Adipose tissue (tissue), 3 donors: Measurements from ENCODE around the gene FANCC. TPM values are rescaled to one million over a fixed set of nuclear protein-coding genes. Genes with fewer than 3 reads are reported as not detected.

Experiments
- H3K27ac ChIP-seq: one replicate; pipeline ENCODE4 v1.5.1; 2013; ENCODE audit warnings: low read depth, low read length
- WGBS, 3 donors: extraction: QIAGEN DNeasy Blood & Tissue Kit; methylation state at CpG; one replicate each; pipeline ENCODE4 v1.1.7; 2013; 5-methylcytosine and 5-hydroxymethylcytosine counted together
- polyA plus RNA-seq, 3 donors: library from polyadenylated mRNA; stranded (reverse); fragments of 200-250 nt; gene quantifications; one replicate each; pipeline ENCODE4 v1.2.3, GENCODE V29; 2013
- donor health status: healthy with polysubstance abuse.
- donor health status: Bipolar disorder and iron deficiency.
- donor health status: healthy.

The FANCC gene
- polyA plus RNA-seq, 3 donors, result 2.0 to 3.5 (median 2.5) TPM

DNA sequence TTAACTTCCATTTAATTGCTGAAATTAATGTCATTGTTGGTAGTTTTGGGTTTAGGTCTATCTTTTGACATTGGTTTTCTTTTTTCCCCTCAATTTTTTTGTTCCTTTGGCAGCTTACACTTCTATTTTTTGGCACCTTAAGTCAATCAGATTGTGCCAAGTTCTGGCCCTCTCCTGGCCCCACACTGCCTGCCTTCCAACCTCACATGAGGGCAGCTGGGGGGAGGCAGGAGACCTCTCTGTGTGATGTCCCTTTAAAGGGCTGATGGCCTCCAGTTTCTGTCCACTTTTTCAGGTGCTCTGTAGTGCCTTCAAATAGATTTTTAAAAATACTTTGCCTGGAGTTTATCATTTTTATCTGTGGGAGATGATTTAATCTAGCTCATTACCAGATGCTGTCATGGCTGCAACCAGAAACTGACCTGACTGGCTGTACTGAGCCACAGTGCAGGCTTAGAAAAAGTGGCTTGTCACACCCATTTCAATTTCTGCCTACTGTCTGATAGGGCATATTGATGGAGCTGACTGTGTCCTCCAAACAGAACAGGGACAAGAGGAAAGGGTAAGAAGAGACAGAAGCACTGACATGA is 196.6 kb downstream of the FANCC start:
- no peak overlapping the region for H3K27ac ChIP-seq

DNA sequence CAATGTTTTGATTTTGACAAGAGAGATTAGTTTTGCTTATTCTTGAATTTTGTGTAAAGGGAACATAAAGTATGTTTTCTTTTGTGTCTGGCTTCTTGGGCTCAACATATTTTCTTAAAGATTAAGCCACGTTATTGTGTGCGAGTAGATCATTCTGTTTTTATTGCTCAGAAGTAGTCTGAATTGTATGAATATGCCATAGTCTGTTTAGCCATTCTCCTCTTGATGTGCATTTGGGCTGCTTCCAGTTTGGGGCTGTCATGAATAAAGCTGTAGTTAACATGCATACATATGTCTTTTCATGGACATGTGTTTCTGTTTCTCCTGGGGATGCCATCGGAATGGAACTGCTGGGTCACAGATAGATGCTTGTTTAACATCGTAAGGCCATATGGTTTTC is 198.9 kb downstream of the FANCC start:
- H3K27ac ChIP-seq, result no peak overlapping the region
- WGBS, 3 donors, result 83 to 93% (median 90%) methylated on average over 4 of the region's 4 CpGs

DNA sequence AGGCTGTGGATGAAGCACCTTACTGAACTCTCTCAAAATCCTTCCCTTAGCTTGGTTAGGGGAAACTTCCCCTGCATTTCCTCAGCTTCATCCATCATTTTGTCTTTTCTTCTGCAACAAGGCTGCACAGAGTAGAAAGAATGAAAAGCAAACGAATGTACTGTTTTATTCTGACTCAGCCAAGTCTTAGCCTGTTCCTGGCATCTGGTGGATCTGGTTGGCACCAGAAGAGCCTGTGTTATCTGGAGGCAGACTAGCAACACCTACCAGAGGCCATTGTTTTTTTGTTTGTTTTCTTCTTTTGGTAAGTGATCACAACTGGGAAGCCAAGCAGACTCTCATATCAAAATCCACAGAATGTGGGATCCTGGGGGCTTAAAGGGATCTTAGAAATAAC is 200.7 kb downstream of the FANCC start:
- WGBS, 3 donors, result 24 to 58% (median 47%) methylated on average over 1 of the region's 1 CpG
- H3K27ac ChIP-seq, result no peak overlapping the region

DNA sequence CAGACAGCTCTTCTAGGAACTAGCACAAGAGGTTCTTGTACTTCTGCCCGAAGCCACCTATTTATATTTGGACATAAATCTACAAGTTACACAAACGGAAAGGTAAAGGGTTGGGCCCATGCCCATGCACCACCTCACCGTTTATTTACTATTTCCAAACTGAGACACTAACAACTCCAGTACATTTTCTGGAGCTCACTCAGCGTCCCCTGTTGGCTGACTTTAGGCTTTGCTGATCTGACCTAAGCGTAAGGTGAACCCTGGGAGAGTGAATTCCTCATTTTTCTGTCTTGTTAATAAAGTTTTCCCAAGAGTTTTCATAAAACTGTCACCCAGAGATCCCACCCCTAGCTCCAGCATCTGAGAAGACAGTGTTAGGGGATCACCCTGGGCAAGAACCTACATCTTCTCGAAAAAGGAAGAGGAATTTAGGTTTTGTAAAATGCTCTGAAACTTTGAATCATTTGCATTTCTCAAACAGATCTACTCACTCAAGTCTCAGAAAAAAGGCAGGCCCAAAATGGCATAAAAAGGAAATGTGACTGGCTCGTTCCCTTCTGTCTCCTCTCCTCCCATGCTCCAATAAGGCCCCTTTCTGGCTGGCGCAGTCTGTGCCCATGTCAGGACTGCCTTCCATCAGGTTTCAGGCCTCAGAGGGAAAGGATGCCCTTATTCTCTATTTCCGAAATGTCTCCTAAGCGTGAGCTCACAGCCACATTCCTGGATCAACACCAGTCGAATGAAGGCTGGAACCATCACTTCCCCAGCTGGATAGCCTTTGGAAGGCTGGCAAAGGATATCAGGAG is 201.3 kb downstream of the FANCC start:
- no peak overlapping the region for H3K27ac ChIP-seq
- 76 to 91% (median 87%) methylated on average over 11 of the region's 11 CpGs for WGBS, 3 donors

DNA sequence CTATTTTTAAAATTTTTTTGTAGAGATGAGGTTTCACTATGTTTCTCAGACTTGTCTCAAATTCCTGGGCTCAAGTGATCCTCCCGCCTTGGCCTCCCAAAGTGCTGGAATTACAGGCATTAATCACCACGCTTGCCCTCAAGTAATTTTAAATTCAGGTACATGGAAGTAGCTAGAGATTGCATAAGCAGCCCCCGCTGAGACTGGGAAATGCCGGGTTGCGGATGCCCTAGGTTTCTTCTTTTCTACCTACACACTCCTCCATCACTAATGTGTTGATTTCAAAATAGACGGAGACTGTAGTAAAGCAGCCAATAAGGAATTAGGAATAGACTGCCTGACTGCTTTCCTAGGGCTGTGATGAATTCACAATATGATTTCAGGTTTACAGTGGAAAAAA is 202.4 kb downstream of the FANCC start:
- no peak overlapping the region for H3K27ac ChIP-seq

DNA sequence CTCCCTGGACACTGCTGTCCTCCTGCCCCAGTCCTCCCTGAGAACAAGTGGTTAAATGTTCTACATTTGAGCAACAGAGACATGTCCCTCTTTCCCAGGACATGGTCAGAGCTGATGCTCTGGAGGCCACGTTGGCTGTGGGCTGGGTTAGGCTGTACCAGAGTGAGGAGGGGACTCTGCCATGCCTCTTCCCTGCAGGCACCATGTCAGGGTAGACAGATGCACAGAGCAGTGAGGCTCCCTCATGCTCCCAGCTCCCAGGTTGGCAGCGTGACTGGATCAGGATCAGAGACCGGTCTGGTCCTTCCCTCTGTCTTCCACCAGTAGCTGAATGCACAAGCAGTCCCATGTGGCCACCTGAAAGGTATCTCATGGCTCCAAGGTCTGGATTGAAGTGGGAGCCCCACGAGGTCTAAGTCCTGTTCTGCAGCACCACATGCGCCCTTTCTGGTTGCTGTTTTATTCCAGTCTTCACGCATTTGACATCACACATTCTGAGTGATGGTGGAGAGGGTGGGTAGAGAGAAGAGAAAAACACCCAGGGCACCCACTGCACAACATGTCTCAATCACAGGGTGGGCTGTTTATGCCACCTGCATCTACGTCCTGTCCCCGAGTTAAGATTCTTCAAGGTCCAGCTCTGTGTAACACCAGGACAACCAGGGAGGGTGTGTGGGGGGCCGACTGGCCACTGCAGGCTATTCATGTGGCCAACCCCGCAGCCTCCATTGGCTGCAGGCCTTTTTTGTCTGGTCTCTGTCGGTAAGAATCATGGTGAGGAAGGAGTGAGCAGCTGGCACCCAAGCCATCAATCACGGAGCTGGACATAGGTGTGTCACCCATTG is 204.9 kb downstream of the FANCC start:
- 87 to 92% (median 91%) methylated on average over 12 of the region's 12 CpGs for WGBS, 3 donors

More for the DNA sequence above, 202.4 kb downstream of the FANCC start:
- WGBS, 3 donors, result 94 to 97% (median 97%) methylated on average over 6 of the region's 6 CpGs

DNA sequence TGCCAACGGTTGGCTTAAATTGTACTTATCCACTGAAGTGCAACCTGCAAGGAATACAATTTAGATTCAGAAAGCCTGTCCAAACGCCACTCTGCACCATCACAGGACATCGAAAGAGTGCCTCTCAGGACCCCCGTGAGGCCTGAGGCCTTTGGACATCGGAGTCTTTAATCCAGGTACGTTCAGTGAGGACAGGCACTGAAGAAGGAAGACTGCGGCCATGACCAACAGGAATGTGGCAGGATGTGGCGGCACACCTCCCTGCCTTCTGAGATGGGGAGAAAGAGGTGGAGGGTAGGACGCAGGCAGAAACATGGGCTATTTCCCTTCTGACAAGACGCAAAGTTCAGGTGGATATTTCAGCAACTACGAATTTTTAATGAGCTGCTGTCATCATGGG is 205.8 kb downstream of the FANCC start:
- WGBS, 3 donors, result 93 to 96% (median 94%) methylated on average over 11 of the region's 11 CpGs
- H3K27ac ChIP-seq, result no peak overlapping the region

More for the DNA sequence above, 204.9 kb downstream of the FANCC start:
- no peak overlapping the region for H3K27ac ChIP-seq

DNA sequence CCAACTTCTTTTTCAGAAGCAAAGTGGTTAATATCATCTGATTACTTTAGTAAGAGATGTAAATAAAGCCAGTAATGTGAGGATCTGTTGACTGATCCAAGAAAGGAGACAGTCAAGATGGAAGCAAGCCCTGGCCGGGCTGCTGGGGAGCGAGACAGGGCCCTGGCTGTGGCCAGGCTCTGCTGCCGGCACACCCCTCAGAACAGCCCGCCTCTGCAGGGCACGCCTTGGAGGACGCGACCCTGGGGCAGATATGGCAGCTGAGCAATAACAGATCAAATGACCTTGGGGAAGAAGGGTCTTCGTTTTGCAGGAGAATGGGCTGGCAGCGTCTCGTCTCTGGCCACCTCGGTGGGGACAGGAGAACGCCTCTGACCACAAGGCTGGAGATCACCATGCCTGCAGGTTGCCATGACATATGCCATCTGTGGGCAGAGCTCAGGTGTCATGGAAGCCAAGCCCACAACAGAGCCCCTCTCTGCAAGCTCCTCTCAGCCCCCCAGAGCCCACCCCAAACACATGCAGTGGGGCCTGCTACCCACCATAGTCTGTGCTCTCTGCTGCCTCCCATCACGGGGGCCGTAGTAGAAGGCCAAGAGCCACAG is 206.5 kb downstream of the FANCC start:
- 85 to 96% (median 96%) methylated on average over 14 of the region's 14 CpGs for WGBS, 3 donors
- H3K27ac ChIP-seq, result no peak overlapping the region

DNA sequence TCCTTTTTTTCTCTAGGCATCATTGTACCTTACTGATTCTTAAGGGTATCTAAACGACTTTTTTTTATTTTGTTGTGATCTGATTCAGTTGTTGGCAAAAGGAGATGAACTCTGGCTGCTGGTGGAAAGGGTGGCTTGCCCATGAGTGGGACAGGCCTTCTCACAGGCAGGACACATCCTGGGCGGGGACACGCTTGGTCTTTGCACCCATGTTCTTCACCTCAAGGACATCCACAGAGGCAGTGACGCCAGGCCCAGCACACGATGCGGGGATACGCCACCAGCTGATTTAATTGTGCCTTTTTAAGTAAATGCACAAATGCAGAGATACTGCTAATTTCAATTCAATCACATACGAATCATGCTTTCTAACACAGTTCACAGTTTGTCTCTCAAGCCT is 208.1 kb downstream of the FANCC start:
- 67 to 94% (median 92%) methylated on average over 8 of the region's 8 CpGs for WGBS, 3 donors
- H3K27ac ChIP-seq, result no peak overlapping the region

DNA sequence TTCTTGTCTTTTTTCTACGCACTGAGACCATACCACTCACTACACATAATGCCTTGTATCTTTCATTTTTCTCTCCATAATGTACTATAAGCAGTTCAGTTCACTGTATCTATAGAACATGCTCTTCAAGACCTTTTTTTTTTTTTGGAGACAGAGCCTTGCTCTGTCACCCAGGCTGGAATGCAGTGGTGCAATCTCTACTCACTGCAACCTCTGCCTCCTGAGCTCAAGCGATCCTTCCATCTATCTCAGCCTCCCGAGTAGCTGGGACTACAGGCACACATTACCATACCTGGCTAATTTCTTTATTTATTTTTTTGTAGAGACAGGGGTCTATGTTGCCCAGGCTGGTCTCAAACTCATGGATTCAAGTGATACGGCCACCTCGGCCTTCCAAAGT is 208.7 kb downstream of the FANCC start:
- 92 to 97% (median 93%) methylated on average over 5 of the region's 5 CpGs for WGBS, 3 donors
- H3K27ac ChIP-seq, result no peak overlapping the region

DNA sequence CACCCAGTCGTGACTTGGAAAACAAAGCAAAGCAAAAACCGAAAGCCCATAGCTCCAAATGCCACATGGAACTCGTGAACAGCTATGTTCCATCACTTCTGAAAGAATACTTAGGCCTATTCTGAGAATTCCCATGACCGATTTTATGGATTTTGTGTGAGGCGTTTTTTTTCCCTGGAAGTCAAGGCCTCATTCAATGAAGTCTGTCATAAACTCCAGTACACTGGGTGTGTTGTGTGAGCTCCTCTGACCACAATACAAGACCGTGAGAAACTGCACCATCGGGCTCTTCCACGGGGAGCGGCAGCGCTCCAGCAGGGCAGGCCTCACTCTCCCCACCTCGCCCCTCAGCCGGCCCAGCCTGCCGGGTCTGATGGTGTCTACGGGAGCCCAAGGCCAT is 209.5 kb downstream of the FANCC start:
- H3K27ac ChIP-seq, result no peak overlapping the region
- WGBS, 3 donors, result 67 to 95% (median 93%) methylated on average over 14 of the region's 14 CpGs

DNA sequence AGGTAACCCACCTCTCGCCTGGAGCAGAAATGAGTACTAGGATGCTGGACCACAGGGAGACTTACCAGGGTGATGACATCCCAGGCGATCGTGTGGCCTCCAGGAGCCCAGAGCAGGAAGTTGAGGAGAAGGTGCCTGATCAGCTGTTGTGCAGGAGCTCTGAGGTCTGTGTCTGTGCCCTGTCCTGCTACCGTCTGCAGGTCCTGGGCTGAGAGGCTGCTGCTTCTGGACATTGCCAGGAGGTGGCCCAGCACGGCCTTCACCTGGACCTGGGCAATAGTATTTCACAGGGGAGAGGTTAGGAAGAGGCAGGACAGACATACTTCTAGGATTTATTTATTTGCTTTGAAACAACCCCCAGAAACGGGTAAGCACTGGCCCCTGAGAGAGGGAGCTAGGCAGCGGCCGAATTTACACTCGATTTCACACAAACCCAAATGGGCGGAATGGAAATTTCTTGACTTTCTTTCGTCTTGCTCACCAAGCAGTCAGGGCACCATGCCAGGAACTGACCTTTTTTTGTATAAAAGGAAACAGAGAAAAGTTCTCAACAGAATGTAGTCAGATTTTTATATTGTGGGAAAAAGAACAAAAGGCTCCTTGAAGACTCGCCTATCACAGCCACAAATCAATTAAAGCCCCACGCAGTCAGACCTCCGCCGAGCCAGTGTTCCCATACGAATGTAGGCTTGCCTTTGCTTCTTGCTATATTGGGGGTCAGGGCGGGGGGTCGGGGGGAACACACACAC is 210.3 kb downstream of the FANCC start:
- 47 to 84% (median 80%) methylated on average over 18 of the region's 18 CpGs for WGBS, 3 donors
- no peak overlapping the region for H3K27ac ChIP-seq

DNA sequence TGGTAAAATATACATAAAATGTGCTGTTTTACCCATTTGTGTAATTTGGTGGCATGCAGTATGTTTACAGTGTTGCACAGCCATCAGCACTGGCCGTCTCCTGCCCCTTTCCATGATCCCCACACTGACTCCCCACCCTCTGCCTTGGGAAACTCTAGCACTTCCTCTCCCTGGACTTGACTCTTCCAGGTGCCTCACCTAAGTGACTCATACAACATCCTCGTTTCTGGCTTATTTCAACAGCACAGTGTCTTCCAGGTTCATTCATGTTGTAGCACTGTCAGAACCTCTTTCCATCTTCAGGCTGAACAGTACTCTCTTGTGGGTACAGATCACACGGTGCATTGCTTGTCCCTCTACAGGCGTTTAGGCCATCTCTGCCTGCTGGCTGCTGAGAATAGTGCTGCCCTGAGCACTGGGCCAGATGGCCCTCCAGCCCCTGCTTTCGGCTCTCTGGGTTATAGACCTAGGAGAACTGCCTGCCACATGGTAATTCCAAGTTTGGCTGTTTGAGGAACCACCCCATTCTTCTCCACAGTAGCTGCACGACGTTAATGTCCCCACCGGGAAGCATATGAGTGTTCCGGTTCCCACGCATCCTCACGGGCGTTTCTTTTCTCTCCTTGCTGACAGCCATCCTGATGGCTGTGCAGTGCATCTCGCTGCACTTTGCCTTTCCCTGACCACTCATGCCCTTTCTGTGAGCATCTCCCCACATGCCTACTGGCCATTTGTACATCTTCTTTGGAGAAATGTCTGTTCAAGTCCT is 211.8 kb downstream of the FANCC start:
- 83 to 90% (median 85%) methylated on average over 13 of the region's 13 CpGs for WGBS, 3 donors
- H3K27ac ChIP-seq, result no peak overlapping the region

DNA sequence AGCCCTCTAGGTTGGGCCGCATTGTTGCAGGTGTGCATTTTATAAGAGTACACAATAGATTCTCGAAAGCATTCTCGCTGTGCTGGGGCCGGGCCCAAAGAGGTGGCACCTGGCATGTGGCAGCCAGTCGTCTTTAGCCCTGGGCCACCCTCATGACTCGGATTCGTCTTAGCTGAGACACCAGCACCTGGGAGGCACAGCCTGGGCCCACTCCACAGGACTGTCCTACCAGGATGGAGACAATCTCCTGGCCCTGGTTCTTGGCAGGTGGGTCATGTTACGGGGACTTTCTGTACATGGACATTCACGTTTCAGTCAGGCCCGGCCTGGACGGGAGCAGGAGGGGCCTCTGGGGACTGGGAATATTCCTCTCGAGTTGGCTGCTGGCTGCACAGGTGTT is 212.5 kb downstream of the FANCC start:
- 60 to 92% (median 92%) methylated on average over 12 of the region's 12 CpGs for WGBS, 3 donors
- no peak overlapping the region for H3K27ac ChIP-seq

DNA sequence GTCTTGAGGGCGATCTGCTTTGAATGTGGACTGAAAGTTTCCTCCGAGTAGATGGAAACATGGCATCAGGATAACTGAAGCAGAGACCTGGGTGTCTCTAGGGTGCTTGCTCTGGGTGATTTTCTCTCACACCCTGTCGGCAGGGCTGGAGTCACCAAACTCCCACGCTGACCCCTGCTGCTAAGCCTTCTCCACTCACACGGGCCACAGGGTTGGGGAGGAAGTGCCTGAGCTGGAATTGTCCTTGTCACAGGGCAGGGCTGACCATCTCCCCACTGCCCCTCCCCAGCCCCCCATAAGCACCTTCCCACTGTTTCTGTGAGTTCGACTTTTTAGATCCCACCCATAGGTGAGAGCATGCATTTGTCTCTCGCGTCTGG is 212.9 kb downstream of the FANCC start:
- WGBS, 3 donors, result 80 to 86% (median 81%) methylated on average over 8 of the region's 8 CpGs
- no peak overlapping the region for H3K27ac ChIP-seq

DNA sequence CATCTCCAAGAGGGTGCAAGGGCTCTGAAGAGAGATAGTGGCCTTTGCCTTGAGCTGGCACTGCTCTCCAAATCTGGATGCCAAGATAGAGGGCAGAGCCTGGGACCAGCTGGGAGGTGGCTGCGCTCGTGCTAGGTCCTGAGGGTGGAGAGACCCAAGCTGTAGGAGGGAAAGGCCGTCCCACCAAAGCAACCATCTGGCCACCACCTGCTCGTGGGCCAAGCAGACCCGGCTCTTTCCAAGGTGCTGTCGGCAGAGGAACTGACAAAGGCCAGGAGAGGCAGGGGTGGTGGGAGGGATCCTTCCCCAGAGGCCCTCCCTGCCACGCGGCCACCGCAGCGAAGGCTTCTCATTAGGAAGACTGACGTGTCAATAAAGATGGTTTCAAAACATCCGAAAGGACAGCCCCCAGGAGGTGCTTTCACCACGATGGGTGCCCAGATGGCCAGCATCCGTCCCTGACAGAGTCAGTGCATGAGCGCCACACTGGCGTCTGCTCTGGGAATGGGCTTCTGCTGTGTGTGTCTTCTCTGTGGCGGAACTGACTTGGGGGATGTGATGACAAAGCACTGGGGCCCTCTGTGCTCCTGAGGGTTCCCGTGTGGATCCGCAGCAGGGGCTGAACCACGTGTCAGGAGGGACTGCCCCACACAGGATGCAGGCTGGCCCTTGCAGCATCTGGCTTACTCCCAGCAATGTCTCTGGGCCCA is 213.5 kb downstream of the FANCC start:
- WGBS, 3 donors, result 70 to 74% (median 73%) methylated on average over 20 of the region's 20 CpGs
- no peak overlapping the region for H3K27ac ChIP-seq

DNA sequence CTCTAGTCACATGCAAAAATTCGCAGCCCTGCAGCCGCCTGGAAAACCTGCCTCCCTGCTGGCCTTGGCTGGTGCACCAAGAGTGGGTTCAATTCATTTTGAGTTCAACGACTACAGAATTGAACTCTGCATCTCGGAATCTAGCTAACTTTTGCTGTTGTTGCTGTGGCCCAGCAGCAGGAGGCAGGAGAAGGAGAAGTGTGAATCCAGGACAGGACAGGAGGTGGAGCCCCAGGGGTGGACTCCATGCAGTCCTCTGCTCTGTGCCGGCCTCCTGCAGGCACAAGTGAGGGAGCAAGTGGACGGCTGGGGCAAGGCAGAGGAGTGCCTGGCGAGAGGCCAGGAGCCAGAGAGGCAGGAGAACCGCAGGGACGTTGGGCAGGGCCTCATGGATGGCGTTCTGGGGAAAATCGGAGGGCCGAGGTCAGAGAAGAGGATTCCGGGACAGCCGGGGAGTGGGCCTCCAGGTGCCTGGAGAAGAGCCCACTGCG is 214.2 kb downstream of the FANCC start:
- no peak overlapping the region for H3K27ac ChIP-seq
- 70 to 88% (median 78%) methylated on average over 15 of the region's 15 CpGs for WGBS, 3 donors
